ENCODE measurements around the gene ALKBH1. TPM values are rescaled to one million over a fixed set of nuclear protein-coding genes. Genes with fewer than 3 reads are reported as not detected.

The ALKBH1 gene
- total RNA-seq, 1 donor, result 7.6 TPM

- H3K4me3 ChIP-seq (ENCODE audit: low read depth, low read length), result no peak overlapping the region
- TF ChIP-seq CTCF (IDR thresholded peaks at IDR 0.05; ENCODE audit: insufficient read depth, low read length), result no peak
- no peak for DNase-seq (ENCODE audit: low read depth)
Observed at GRCh38 chr14:77710364-77710763, 2.5 kb upstream of the ALKBH1 start.

- TF ChIP-seq CTCF (IDR thresholded peaks at IDR 0.05; ENCODE audit: insufficient read depth, low read length), result no peak
- peak overlapping the region; percentile 97 for H3K4me3 ChIP-seq (ENCODE audit: low read depth, low read length)
- no peak for DNase-seq (ENCODE audit: low read depth)
Observed at GRCh38 chr14:77709412-77709811, 1.6 kb upstream of the ALKBH1 start.

- no peak for DNase-seq (ENCODE audit: low read depth)
- TF ChIP-seq CTCF (IDR thresholded peaks at IDR 0.05; ENCODE audit: insufficient read depth, low read length), result no peak
Observed at GRCh38 chr14:77708749-77709148, 926 bp upstream of the ALKBH1 start.

GRCh38 chr14:77707355-77707723, 484 bp downstream of the ALKBH1 start:
- H3K4me3 ChIP-seq (ENCODE audit: low read depth, low read length), result peak overlapping the region; percentile 97
- peak; percentile 60 for DNase-seq (ENCODE audit: low read depth)
- TF ChIP-seq CTCF (IDR thresholded peaks at IDR 0.05; ENCODE audit: insufficient read depth, low read length), result peak; percentile 50

More at GRCh38 chr14:77708749-77709148, 926 bp upstream of the ALKBH1 start:
- peak overlapping the region; percentile 97 for H3K4me3 ChIP-seq (ENCODE audit: low read depth, low read length)

- no peak for TF ChIP-seq CTCF (IDR thresholded peaks at IDR 0.05; ENCODE audit: insufficient read depth, low read length)
Observed at GRCh38 chr14:77691259-77691658, 16.6 kb downstream of the ALKBH1 start.

GRCh38 chr14:77682158-77682553, 25.7 kb downstream of the ALKBH1 start:
- no peak for TF ChIP-seq CTCF (IDR thresholded peaks at IDR 0.05; ENCODE audit: insufficient read depth, low read length)
- DNase-seq (ENCODE audit: low read depth), result peak; percentile 35
- H3K4me3 ChIP-seq (ENCODE audit: low read depth, low read length), result no peak overlapping the region

More at GRCh38 chr14:77691259-77691658, 16.6 kb downstream of the ALKBH1 start:
- no peak overlapping the region for H3K4me3 ChIP-seq (ENCODE audit: low read depth, low read length)
- no peak for DNase-seq (ENCODE audit: low read depth)
